Pancreas (tissue), 10 donors: ENCODE measurements around the gene INO80C. TPM values are rescaled to one million over a fixed set of nuclear protein-coding genes. Genes with fewer than 3 reads are reported as not detected.

Source experiments
- ATAC-seq, 4 donors: fragments of 200-7000 bp; cut with Tn5 transposase; one replicate each; pipeline versions ENCODE4 v1.8.0 to v1.9.1; 2020; ENCODE audit warnings: mild to moderate bottlenecking in 4 of 4, moderate library complexity in 4 of 4
- DNase-seq, 6 donors: peaks; one replicate each; pipeline ENCODE4 v3.0.0-alpha.2; 2020
- FAIRE-seq: peaks from 2 replicates; lab custom pipeline; 2012; peaks lifted over from hg19 to GRCh38; lab: Jason Lieb, UNC
- H3K27ac ChIP-seq, 4 donors: fragments of 200-600 bp; sonication (generic); 1 replicate in 3 of 4; 2 replicates in 1 of 4; pipeline versions ENCODE4 v1.5.0 to v1.8.0; 2020
- H3K27me3 ChIP-seq, 4 donors: fragments of 200-600 bp; one replicate each; pipeline ENCODE4 v1.8.0; 2021
- H3K36me3 ChIP-seq, 3 donors: fragments of 200-600 bp; sonication (generic) in 1 of 3; one replicate each; pipeline versions ENCODE4 v1.5.0 to v1.8.0; 2020 to 2021
- H3K4me1 ChIP-seq, 3 donors: fragments of 200-600 bp; one replicate each; pipeline ENCODE4 v1.8.0; 2021
- H3K4me3 ChIP-seq, 4 donors: fragments of 200-600 bp; sonication (generic) in 2 of 4; one replicate each; pipeline versions ENCODE4 v1.5.0 to v1.8.0; 2020 to 2021
- H3K9me3 ChIP-seq, 4 donors: fragments of 200-600 bp; one replicate each; pipeline ENCODE4 v1.8.0; 2021
- CTCF ChIP-seq, 4 donors: fragments of 200-600 bp; sonication (generic) in 3 of 4; IDR thresholded peaks; one replicate each; pipeline versions ENCODE4 v1.5.0 to v1.8.0; 2021; ENCODE audit warnings: antibody characterized with exemption in 4 of 4
- WGBS, 2 donors: extraction: QIAGEN DNeasy Blood & Tissue Kit; methylation state at CpG; one replicate each; pipeline ENCODE4 v1.1.7; 2013; 5-methylcytosine and 5-hydroxymethylcytosine counted together
- intact Hi-C, 3 donors: fragments of 100-400 bp; cut with DNase I; formaldehyde crosslinking; loops; one replicate each; pipeline versions ENCODE4 v1.11.1 to v1.14.2; 2022
- polyA plus RNA-seq, 2 donors: library from polyadenylated mRNA; stranded (reverse); fragments of 200-250 nt; gene quantifications; one replicate each; pipeline ENCODE4 v1.2.3, GENCODE V29; 2013
- total RNA-seq, 6 donors: library from RNA; stranded (reverse); fragmentation: NEBNext Ultra II Directional in 4 of 6; extraction: Animal tissue kit (Norgen Biotek cat#: 25700) in 4 of 6; gene quantifications; one replicate each; pipeline versions ENCODE4 v1.2.1 to v1.2.4, GENCODE V29; 2021 to 2023
- donor health status: healthy with polysubstance abuse.
- donor health status: DM: no; HTN: no; CAD: no; lungs with moderate emphysema.
- donor health status: DM: no; HTN: no; CAD: no.
- donor health status: control.
- donor health status: control.
- donor health status: Bipolar disorder and iron deficiency.
- donor health status: DM: yes; HTN: yes; CAD: no.
- donor health status: DM: no; HTN: no; CAD: no.
- donor health status: DM: no; HTN: no; CAD: no.
- donor health status: DM: yes; HTN: yes; CAD: no.

Gene INO80C
- total and polyA plus RNA-seq, 8 donors = 6.1 to 25.6 (median 9.8) TPM

GRCh38 chr18:35517715-35518114 lies 20.0 kb upstream of the INO80C start:
- Histone ChIP-seq H3K27ac (no peak overlapping the region), H3K36me3 (no peaks in the 10 kb centered on the region), H3K4me1 (peaks cover 0 to 5% (median 0%) of the 10 kb centered on the region in 3 donors), H3K9me3 (no peaks in the 10 kb centered on the region), H3K27me3 (no peaks in the 10 kb centered on the region), H3K4me3 (no peak overlapping the region)
- DNase-seq (no peak), FAIRE-seq (no peak), ATAC-seq (no peak)
- 92 to 94% methylated on average over 2 of the region's 2 CpGs for WGBS, 2 donors
- intact Hi-C loops = loop anchor here in 1 of 3 donors (10.0 kb wide), 1 partner anchor 113 kb away; no protein-coding TSS in a partner anchor
- TF ChIP-seq CTCF (IDR thresholded peaks at IDR 0.05) = no peak

GRCh38 chr18:35516789-35517188 lies 19.0 kb upstream of the INO80C start:
- H3K27ac ChIP-seq = no peak overlapping the region
- intact Hi-C loops = loop anchor here in 1 of 3 donors (10.0 kb wide), 1 partner anchor 112 kb away; no protein-coding TSS in a partner anchor
- DNase-seq = no peak
- WGBS, 2 donors = 65 to 90% methylated on average over 3 of the region's 3 CpGs
- ATAC-seq = no peak
- H3K4me3 ChIP-seq = no peak overlapping the region
- H3K4me1 ChIP-seq = peaks cover 0 to 5% (median 0%) of the 10 kb centered on the region in 3 donors
- TF ChIP-seq CTCF (IDR thresholded peaks at IDR 0.05) = no peak
- FAIRE-seq = no peak
- H3K27me3 ChIP-seq = no peaks in the 10 kb centered on the region
- H3K36me3 ChIP-seq = no peaks in the 10 kb centered on the region
- no peaks in the 10 kb centered on the region for H3K9me3 ChIP-seq

- TF ChIP-seq CTCF (IDR thresholded peaks at IDR 0.05) = no peak
- FAIRE-seq = no peak
- Histone ChIP-seq H3K9me3 (no peaks in the 10 kb centered on the region), H3K4me3 (no peak overlapping the region), H3K27ac (no peak overlapping the region), H3K36me3 (no peaks in the 10 kb centered on the region), H3K4me1 (peaks cover 0 to 5% (median 0%) of the 10 kb centered on the region in 3 donors), H3K27me3 (no peaks in the 10 kb centered on the region)
- DNase-seq = no peak
- no peak for ATAC-seq
- WGBS, 2 donors = 75 to 83% methylated on average over 3 of the region's 3 CpGs
- intact Hi-C loops = loop anchor here in 1 of 3 donors (10.0 kb wide), 1 partner anchor 112 kb away; no protein-coding TSS in a partner anchor
Measured at GRCh38 chr18:35516351-35516750, 18.6 kb upstream of the INO80C start.

- 73 to 80% methylated on average over 6 of the region's 6 CpGs for WGBS, 2 donors
- TF ChIP-seq CTCF (IDR thresholded peaks at IDR 0.05) = no peak
- intact Hi-C loops = loop anchor here in 1 of 3 donors (10.0 kb wide), 1 partner anchor 111 kb away; no protein-coding TSS in a partner anchor
- Histone ChIP-seq H3K4me3 (no peak overlapping the region), H3K27me3 (no peaks in the 10 kb centered on the region), H3K27ac (no peak overlapping the region), H3K36me3 (no peaks in the 10 kb centered on the region), H3K4me1 (peaks cover 0 to 5% (median 0%) of the 10 kb centered on the region in 3 donors), H3K9me3 (no peaks in the 10 kb centered on the region)
- no peak for DNase-seq
- FAIRE-seq = no peak
- no peak for ATAC-seq
Measured at GRCh38 chr18:35515460-35516130, 17.8 kb upstream of the INO80C start.
